ENCODE data around the gene PXMP4.

The PXMP4 gene

GRCh38 chr20:33688938-33689424, 31.1 kb downstream of the PXMP4 start:
- DNase-seq (ENCODE audit: low read depth): no peak
- H3K4me3 ChIP-seq (replicated peaks; ENCODE audit: low read depth, low read length): no peak overlapping the region
- no peak for TF ChIP-seq CTCF (IDR thresholded peaks at IDR 0.05; ENCODE audit: low read length, missing control alignments)

- H3K4me3 ChIP-seq (replicated peaks; ENCODE audit: low read depth, low read length): no peak overlapping the region
- DNase-seq (ENCODE audit: low read depth): no peak
- no peak for TF ChIP-seq CTCF (IDR thresholded peaks at IDR 0.05; ENCODE audit: low read length, missing control alignments)
These were observed 31.8 kb downstream of the PXMP4 start for GRCh38 chr20:33687993-33688937.

- TF ChIP-seq CTCF (IDR thresholded peaks at IDR 0.05; ENCODE audit: low read length, missing control alignments): no peak
- no peak overlapping the region for H3K4me3 ChIP-seq (replicated peaks; ENCODE audit: low read depth, low read length)
- DNase-seq (ENCODE audit: low read depth): peak; percentile 78
These were observed 32.7 kb downstream of the PXMP4 start for GRCh38 chr20:33687370-33687915.

- no peak for TF ChIP-seq CTCF (IDR thresholded peaks at IDR 0.05; ENCODE audit: low read length, missing control alignments)
- DNase-seq (ENCODE audit: low read depth): no peak
- H3K4me3 ChIP-seq (replicated peaks; ENCODE audit: low read depth, low read length): peak overlapping the region; percentile 35
These were observed 33.1 kb downstream of the PXMP4 start for GRCh38 chr20:33686984-33687366.

- peak within 1 kb of the TSS; percentile 36 for H3K4me3 ChIP-seq (replicated peaks; ENCODE audit: low read depth, low read length)
- TF ChIP-seq CTCF (IDR thresholded peaks at IDR 0.05; ENCODE audit: low read length, missing control alignments): no peak
- DNase-seq (ENCODE audit: low read depth): peak; percentile 88
These were observed 33.8 kb downstream of the PXMP4 start, which contains the start of gene E2F1 for GRCh38 chr20:33686100-33686983. TSS of gene E2F1 (minus strand) at chr20:33686385. CDS start at chr20:33686264, 121 bp downstream.

- no peak for DNase-seq (ENCODE audit: low read depth)
- no peak for TF ChIP-seq CTCF (IDR thresholded peaks at IDR 0.05; ENCODE audit: low read length, missing control alignments)
- peak overlapping the region; percentile 36 for H3K4me3 ChIP-seq (replicated peaks; ENCODE audit: low read depth, low read length)
These were observed 34.6 kb downstream of the PXMP4 start for GRCh38 chr20:33685328-33686099.

Data from fibroblast of pulmonary artery (primary cell).